Mesothelial cell of epicardium (in vitro differentiated cells): ENCODE measurements around the gene ASIC1. TPM values are rescaled to one million over a fixed set of nuclear protein-coding genes. Genes with fewer than 3 reads are reported as not detected.
A peak's percentile ranks its signal among the peaks of the same experiment; 100 is the strongest.

Experiments used
- DNase-seq, 2 experiments: peaks; one replicate each; pipeline ENCODE4 v3.0.0; 2021; ENCODE audit warnings: low spot score in 2 of 2; ENCODE audit not compliant: unreplicated experiment in 2 of 2
- H3K27ac Mint-ChIP-seq: 2 replicates; pipeline ENCODE4 v1.8.0; 2021; ENCODE audit warnings: mixed read lengths
- H3K27me3 Mint-ChIP-seq: 2 replicates; pipeline ENCODE4 v1.8.0; 2021; ENCODE audit warnings: low read depth, mixed read lengths
- H3K36me3 Mint-ChIP-seq: 2 replicates; pipeline ENCODE4 v1.8.0; 2021; ENCODE audit warnings: mixed read lengths
- H3K4me1 Mint-ChIP-seq: 2 replicates; pipeline ENCODE4 v1.8.0; 2021; ENCODE audit warnings: mixed read lengths
- H3K4me3 Mint-ChIP-seq: 2 replicates; pipeline ENCODE4 v1.8.0; 2021; ENCODE audit warnings: mild to moderate bottlenecking, moderate library complexity, mixed read lengths
- H3K9me3 Mint-ChIP-seq: 2 replicates; pipeline ENCODE4 v1.8.0; 2021; ENCODE audit warnings: mixed read lengths
- CTCF ChIP-seq: fragments of 200-600 bp; sonication (generic); IDR thresholded peaks from one replicate; pipeline ENCODE4 v1.5.0; 2021; ENCODE audit warnings: antibody characterized with exemption; ENCODE audit not compliant: unreplicated experiment
- total RNA-seq: library from RNA; stranded (reverse); gene quantifications from 3 replicates; pipeline ENCODE4 v1.2.1, GENCODE V29; 2021

The ASIC1 gene
- total RNA-seq, 1 donor from 2014 or later = 6.1 TPM

GRCh38 chr12:50018154-50018553 is 39.2 kb upstream of the ASIC1 start:
- no peaks in the 10 kb centered on the region for H3K9me3 Mint-ChIP-seq
- H3K27ac Mint-ChIP-seq = peak overlapping the region; percentile 73
- peaks cover 17% of the 10 kb centered on the region for H3K4me1 Mint-ChIP-seq
- TF ChIP-seq CTCF = no peak
- DNase-seq = no peak
- no peaks in the 10 kb centered on the region for H3K27me3 Mint-ChIP-seq
- peaks cover 4% of the 10 kb centered on the region for H3K36me3 Mint-ChIP-seq
- no peak overlapping the region for H3K4me3 Mint-ChIP-seq

- Mint-ChIP-seq H3K36me3 (no peaks in the 10 kb centered on the region), H3K27ac (no peak overlapping the region), H3K9me3 (no peaks in the 10 kb centered on the region), H3K27me3 (no peaks in the 10 kb centered on the region), H3K4me1 (peaks cover 17% of the 10 kb centered on the region), H3K4me3 (no peak overlapping the region)
- TF ChIP-seq CTCF = no peak
- DNase-seq = no peak
Measured at GRCh38 chr12:50018968-50019367, 38.4 kb upstream of the ASIC1 start.

- Mint-ChIP-seq H3K9me3 (no peaks in the 10 kb centered on the region), H3K36me3 (no peaks in the 10 kb centered on the region), H3K27me3 (no peaks in the 10 kb centered on the region), H3K4me1 (peaks cover 22% of the 10 kb centered on the region), H3K4me3 (no peak overlapping the region), H3K27ac (no peak overlapping the region)
- DNase-seq = no peak
- TF ChIP-seq CTCF = no peak
Measured at GRCh38 chr12:50019524-50019923, 37.9 kb upstream of the ASIC1 start.

GRCh38 chr12:50021031-50021430 is 36.4 kb upstream of the ASIC1 start:
- no peak for TF ChIP-seq CTCF
- H3K4me3 Mint-ChIP-seq = no peak overlapping the region
- peaks cover 29% of the 10 kb centered on the region for H3K4me1 Mint-ChIP-seq

GRCh38 chr12:50022903-50023302 is 34.5 kb upstream of the ASIC1 start:
- TF ChIP-seq CTCF = no peak
- Mint-ChIP-seq H3K36me3 (no peaks in the 10 kb centered on the region), H3K4me3 (no peak overlapping the region), H3K4me1 (peaks cover 23% of the 10 kb centered on the region), H3K9me3 (no peaks in the 10 kb centered on the region), H3K27ac (no peak overlapping the region), H3K27me3 (no peaks in the 10 kb centered on the region)
- no peak for DNase-seq

More at GRCh38 chr12:50021031-50021430, 36.4 kb upstream of the ASIC1 start:
- no peak for DNase-seq
- Mint-ChIP-seq H3K9me3 (no peaks in the 10 kb centered on the region), H3K27ac (no peak overlapping the region), H3K36me3 (no peaks in the 10 kb centered on the region), H3K27me3 (no peaks in the 10 kb centered on the region)

GRCh38 chr12:50024227-50024626 is 33.2 kb upstream of the ASIC1 start:
- no peaks in the 10 kb centered on the region for H3K9me3 Mint-ChIP-seq
- no peaks in the 10 kb centered on the region for H3K36me3 Mint-ChIP-seq
- peak overlapping the region; percentile 96 for H3K4me3 Mint-ChIP-seq
- DNase-seq = no peak
- H3K4me1 Mint-ChIP-seq = peaks cover 15% of the 10 kb centered on the region
- peak overlapping the region; percentile 98 for H3K27ac Mint-ChIP-seq
- no peaks in the 10 kb centered on the region for H3K27me3 Mint-ChIP-seq
- no peak for TF ChIP-seq CTCF
